Left ventricle myocardium inferior (tissue), 1 donor: ENCODE data around the gene FANCD2OS. TPM values are rescaled to one million over a fixed set of nuclear protein-coding genes. Genes with fewer than 3 reads are reported as not detected.
A peak's percentile ranks its signal among the peaks of the same experiment; 100 is the strongest.

Source experiments
- DNase-seq: peaks from one replicate; pipeline ENCODE4 v3.0.0-alpha.2; 2020
- H3K27ac ChIP-seq: fragments of 200-600 bp; replicated peaks from 2 replicates; pipeline ENCODE4 v1.8.0; 2021
- H3K27me3 ChIP-seq: fragments of 200-600 bp; 2 replicates; pipeline ENCODE4 v1.8.0; 2021; ENCODE audit warnings: low read depth
- H3K36me3 ChIP-seq: fragments of 200-600 bp; 2 replicates; pipeline ENCODE4 v1.8.0; 2021
- H3K4me1 ChIP-seq: fragments of 200-600 bp; 2 replicates; pipeline ENCODE4 v1.8.0; 2021
- H3K4me3 ChIP-seq: fragments of 200-600 bp; 2 replicates; pipeline ENCODE4 v1.8.0; 2021; ENCODE audit warnings: mild to moderate bottlenecking, moderate library complexity
- H3K9me3 ChIP-seq: fragments of 200-600 bp; replicated peaks from 2 replicates; pipeline ENCODE4 v1.8.0; 2021
- intact Hi-C: fragments of 100-400 bp; cut with micrococcal nuclease; formaldehyde crosslinking; loops from one replicate; pipeline ENCODE4 v1.11.0; 2022
- total RNA-seq: library from RNA; stranded (reverse); fragmentation: NEBNext Ultra II Directional; extraction: Animal tissue kit (Norgen Biotek cat#: 25700); gene quantifications from one replicate; pipeline ENCODE4 v1.2.1, GENCODE V29; 2021
- TF ChIP-seq, protein P1 (sequence below): fragments of 200-600 bp; IDR thresholded peaks from 2 replicates; pipeline ENCODE4 v1.8.0; 2021; ENCODE audit warnings: antibody characterized with exemption, mild to moderate bottlenecking, borderline replicate concordance
- donor health status: DM: no; HTN: yes; CAD: no; lungs with severe emphysema.

The FANCD2OS gene
- total RNA-seq, 1 donor from 2014 or later: not detected

DNA sequence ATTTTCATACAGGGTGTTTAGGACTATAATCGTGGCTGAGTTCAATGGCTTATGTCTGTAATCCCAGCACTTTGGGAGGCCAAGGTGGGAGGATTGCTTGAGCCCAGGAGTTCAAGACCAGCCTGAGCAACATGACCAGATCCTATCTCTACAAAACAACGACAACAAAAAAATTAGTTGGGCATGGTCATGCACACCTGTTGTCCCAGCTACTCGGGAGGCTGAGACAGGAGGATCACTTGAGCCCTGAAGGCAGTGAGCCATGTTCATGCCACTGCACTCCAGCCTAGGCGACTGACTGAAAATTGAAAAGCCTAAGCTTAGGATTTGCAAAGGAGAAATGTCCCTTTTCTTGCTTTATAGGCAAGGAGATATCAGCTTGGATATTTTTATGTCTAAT lies 8.9 kb upstream of the FANCD2OS start:
- intact Hi-C loops: no loop called here
- DNase-seq: no peak
- Histone ChIP-seq H3K27me3 (no peaks in the 10 kb centered on the region), H3K9me3 (no peaks in the 10 kb centered on the region), H3K27ac (no peak overlapping the region), H3K4me1 (peaks cover 53% of the 10 kb centered on the region), H3K36me3 (peaks cover 23% of the 10 kb centered on the region), H3K4me3 (peak overlapping the region; percentile 99)
- TF ChIP-seq, protein P1, sequence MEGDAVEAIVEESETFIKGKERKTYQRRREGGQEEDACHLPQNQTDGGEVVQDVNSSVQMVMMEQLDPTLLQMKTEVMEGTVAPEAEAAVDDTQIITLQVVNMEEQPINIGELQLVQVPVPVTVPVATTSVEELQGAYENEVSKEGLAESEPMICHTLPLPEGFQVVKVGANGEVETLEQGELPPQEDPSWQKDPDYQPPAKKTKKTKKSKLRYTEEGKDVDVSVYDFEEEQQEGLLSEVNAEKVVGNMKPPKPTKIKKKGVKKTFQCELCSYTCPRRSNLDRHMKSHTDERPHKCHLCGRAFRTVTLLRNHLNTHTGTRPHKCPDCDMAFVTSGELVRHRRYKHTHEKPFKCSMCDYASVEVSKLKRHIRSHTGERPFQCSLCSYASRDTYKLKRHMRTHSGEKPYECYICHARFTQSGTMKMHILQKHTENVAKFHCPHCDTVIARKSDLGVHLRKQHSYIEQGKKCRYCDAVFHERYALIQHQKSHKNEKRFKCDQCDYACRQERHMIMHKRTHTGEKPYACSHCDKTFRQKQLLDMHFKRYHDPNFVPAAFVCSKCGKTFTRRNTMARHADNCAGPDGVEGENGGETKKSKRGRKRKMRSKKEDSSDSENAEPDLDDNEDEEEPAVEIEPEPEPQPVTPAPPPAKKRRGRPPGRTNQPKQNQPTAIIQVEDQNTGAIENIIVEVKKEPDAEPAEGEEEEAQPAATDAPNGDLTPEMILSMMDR: no peak

DNA sequence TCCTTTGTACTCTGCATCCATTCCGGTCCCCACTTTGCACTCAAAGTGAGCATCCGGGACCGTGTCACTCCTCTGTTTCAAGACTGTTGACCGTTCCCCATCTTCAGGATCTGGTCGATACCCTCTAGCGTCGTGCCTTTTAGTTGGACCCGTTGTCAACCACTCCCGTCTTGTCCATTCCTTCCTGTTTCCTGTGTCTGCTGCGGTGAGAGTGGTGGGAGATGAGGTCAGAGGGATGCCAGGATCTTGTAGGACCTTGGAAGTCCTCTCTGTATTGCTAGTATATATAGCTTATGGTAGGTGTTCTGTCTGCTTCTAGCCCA lies 8.0 kb upstream of the FANCD2OS start:
- TF ChIP-seq, protein P1: no peak
- intact Hi-C loops: no loop called here
- no peaks in the 10 kb centered on the region for H3K9me3 ChIP-seq
- no peaks in the 10 kb centered on the region for H3K27me3 ChIP-seq
- H3K4me1 ChIP-seq: peaks cover 53% of the 10 kb centered on the region
- peak overlapping the region; percentile 99 for H3K4me3 ChIP-seq
- peaks cover 17% of the 10 kb centered on the region for H3K36me3 ChIP-seq
- H3K27ac ChIP-seq: peak overlapping the region; percentile 91
- no peak for DNase-seq

DNA sequence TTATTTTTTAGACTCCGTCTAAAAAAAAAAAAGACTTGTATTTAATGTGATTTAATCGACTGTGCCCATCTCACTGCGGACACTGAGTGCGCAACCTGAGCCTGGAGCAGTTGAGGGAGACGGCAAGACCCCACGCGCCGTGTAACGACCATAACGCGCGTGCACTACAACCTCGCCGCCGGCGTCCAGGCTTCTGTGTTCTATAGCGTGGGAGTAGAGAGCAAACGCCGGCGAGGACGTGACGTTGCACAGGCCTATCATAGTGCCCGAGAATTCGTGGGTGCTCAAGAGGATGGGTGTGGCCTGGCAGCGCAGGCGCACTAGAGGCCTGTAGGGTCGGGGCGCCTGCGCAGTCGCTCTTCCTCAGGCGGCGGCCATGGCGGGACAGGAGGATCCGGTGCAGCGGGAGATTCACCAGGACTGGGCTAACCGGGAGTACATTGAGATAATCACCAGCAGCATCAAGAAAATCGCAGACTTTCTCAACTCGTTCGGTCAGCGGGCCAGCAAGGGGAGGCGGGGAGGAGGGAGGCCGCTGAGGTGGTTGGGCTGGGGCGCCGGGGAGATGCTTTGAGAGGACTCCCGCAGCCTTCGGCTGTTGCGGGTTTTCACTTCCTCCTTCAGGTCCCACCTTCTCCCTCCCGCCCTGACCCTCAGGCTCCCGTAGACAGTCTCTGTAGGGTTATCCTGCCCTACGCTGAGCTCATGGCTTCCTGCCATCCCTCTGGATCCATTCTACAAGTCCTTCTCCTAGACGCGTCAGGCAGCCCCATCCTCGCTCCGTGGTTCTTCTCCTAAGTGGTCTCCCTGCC lies 7.5 kb upstream of the FANCD2OS start, which contains the start of gene BRK1:
BRK1 (plus strand) TSS at position 350 of the 812 bp plus-strand sequence; CDS start at position 377, 27 bp downstream.
- TF ChIP-seq, protein P1: no peak
- peak; percentile 95 for DNase-seq
- Histone ChIP-seq H3K36me3 (peaks cover 12% of the 10 kb centered on the region), H3K27me3 (no peaks in the 10 kb centered on the region), H3K4me3 (peak within 1 kb of the TSS; percentile 99), H3K9me3 (no peaks in the 10 kb centered on the region), H3K4me1 (peaks cover 53% of the 10 kb centered on the region), H3K27ac (peak within 1 kb of the TSS; percentile 91)
- intact Hi-C loops: no loop called here

DNA sequence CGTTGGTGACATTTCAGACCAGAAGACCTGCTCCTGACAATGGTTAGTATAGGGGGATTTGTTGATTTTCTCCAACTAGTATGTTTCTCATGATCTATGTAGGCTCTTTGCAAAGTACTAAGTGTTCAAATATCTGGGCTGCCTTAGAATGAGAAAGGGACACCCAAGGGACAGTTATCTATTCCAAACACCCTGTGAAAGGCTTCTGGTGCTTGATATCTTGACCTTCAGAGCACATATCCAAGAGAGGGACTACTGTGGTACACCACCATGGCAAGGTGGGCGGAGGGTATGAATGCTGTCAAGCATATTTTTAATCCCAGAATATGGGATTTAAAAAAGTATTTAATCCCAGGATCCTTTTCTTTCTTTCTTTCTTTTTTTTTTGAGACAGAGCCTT lies 1.1 kb downstream of the FANCD2OS start:
- no peak for DNase-seq

DNA sequence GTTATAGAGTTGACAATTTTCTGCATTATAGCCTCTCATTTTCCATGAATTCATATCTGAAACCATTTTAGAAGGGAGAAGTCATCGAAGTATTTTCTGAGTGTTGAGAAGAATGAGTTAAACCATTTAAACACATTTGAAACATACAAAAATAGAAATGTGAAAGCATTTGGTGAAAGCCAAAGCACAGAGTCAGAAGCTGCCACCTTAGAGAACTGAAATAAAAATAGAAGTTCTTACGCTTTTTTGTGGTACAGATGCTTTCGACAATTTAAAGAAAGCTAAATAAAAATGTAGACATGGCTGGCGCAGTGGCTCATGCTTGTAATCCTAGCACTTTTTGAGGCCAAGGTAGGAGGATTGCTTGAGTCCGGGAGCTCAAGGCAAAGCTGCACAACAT lies 9.0 kb downstream of the FANCD2OS start:
- no peaks in the 10 kb centered on the region for H3K27me3 ChIP-seq
- no peak overlapping the region for H3K27ac ChIP-seq
- no peaks in the 10 kb centered on the region for H3K4me1 ChIP-seq
- DNase-seq: no peak
- H3K4me3 ChIP-seq: no peak overlapping the region
- TF ChIP-seq, protein P1: no peak
- H3K36me3 ChIP-seq: no peaks in the 10 kb centered on the region
- H3K9me3 ChIP-seq: no peaks in the 10 kb centered on the region
- intact Hi-C loops: no loop called here

More for the DNA sequence above, 1.1 kb downstream of the FANCD2OS start:
- Histone ChIP-seq H3K36me3 (no peaks in the 10 kb centered on the region), H3K4me1 (no peaks in the 10 kb centered on the region), H3K4me3 (no peak overlapping the region), H3K27ac (no peak overlapping the region), H3K9me3 (no peaks in the 10 kb centered on the region), H3K27me3 (peaks cover 17% of the 10 kb centered on the region)
- TF ChIP-seq, protein P1: no peak
- intact Hi-C loops: no loop called here
